ENCODE data around the gene VPS54.

The VPS54 gene

GRCh38 chr2:63926815-63927214 lies 92.4 kb downstream of the VPS54 start:
- no peak for DNase-seq (ENCODE audit: low read depth)

- no peak for DNase-seq (ENCODE audit: low read depth)
Observed at GRCh38 chr2:63914311-63914710, 104.9 kb downstream of the VPS54 start.

- no peak for DNase-seq (ENCODE audit: low read depth)
Observed at GRCh38 chr2:63903003-63903402, 116.2 kb downstream of the VPS54 start.

GRCh38 chr2:63902149-63902548 lies 117.1 kb downstream of the VPS54 start:
- no peak for DNase-seq (ENCODE audit: low read depth)

GRCh38 chr2:63899639-63900038 lies 119.6 kb downstream of the VPS54 start:
- DNase-seq (ENCODE audit: low read depth), result no peak

- no peak for DNase-seq (ENCODE audit: low read depth)
Observed at GRCh38 chr2:63898839-63899238, 120.4 kb downstream of the VPS54 start.

GRCh38 chr2:63894167-63894566 lies 125.1 kb downstream of the VPS54 start:
- no peak for DNase-seq (ENCODE audit: low read depth)

- DNase-seq (ENCODE audit: low read depth), result no peak
Observed at GRCh38 chr2:63893163-63893562, 126.1 kb downstream of the VPS54 start.

GRCh38 chr2:63891488-63892030 lies 127.7 kb downstream of the VPS54 start:
- no peak for DNase-seq (ENCODE audit: low read depth)

- DNase-seq (ENCODE audit: low read depth), result no peak
Observed at GRCh38 chr2:63890678-63891077, 128.6 kb downstream of the VPS54 start.

GRCh38 chr2:63888490-63889402 lies 130.5 kb downstream of the VPS54 start:
- no peak for DNase-seq (ENCODE audit: low read depth)

- no peak for DNase-seq (ENCODE audit: low read depth)
Observed at GRCh38 chr2:63888053-63888452, 131.2 kb downstream of the VPS54 start.

- DNase-seq (ENCODE audit: low read depth), result no peak
Observed at GRCh38 chr2:63886445-63886844, 132.8 kb downstream of the VPS54 start.

GRCh38 chr2:63882395-63883105 lies 136.7 kb downstream of the VPS54 start:
- DNase-seq (ENCODE audit: low read depth), result no peak

GRCh38 chr2:63881205-63881604 lies 138.0 kb downstream of the VPS54 start:
- no peak for DNase-seq (ENCODE audit: low read depth)

- no peak for DNase-seq (ENCODE audit: low read depth)
Observed at GRCh38 chr2:63880625-63881024, 138.6 kb downstream of the VPS54 start.

GRCh38 chr2:63879876-63880433 lies 139.3 kb downstream of the VPS54 start:
- DNase-seq (ENCODE audit: low read depth), result no peak

- DNase-seq (ENCODE audit: low read depth), result no peak
Observed at GRCh38 chr2:63878486-63878885, 140.7 kb downstream of the VPS54 start.

- no peak for DNase-seq (ENCODE audit: low read depth)
Observed at GRCh38 chr2:63876311-63876710, 142.9 kb downstream of the VPS54 start.

GRCh38 chr2:63875559-63876245 lies 143.5 kb downstream of the VPS54 start:
- no peak for DNase-seq (ENCODE audit: low read depth)

- DNase-seq (ENCODE audit: low read depth), result no peak
Observed at GRCh38 chr2:63875131-63875527, 144.1 kb downstream of the VPS54 start.
